GM12878 (cell line): ENCODE data around the gene NKD2. TPM values are rescaled to one million over a fixed set of nuclear protein-coding genes. Genes with fewer than 3 reads are reported as not detected.

ENCODE experiments used
- ATAC-seq: fragments of 200-7000 bp; cut with Tn5 transposase; 3 replicates; pipeline ENCODE4 v1.9.1; 2020; ENCODE audit warnings: mild to moderate bottlenecking, moderate library complexity
- BruUV-seq: library from RNA; stranded (reverse); fragments of 400-500 nt; replicated peaks from 2 replicates; lab custom pipeline; 2021; lab: Mats Ljungman, UMichigan
- CTCF ChIA-PET: fragments of 300-600 bp; sonication (Branson Sonifier 250); formaldehyde crosslinking; extraction: SDS; loops from one replicate; lab custom pipeline; 2021; ENCODE audit warnings: inconsistent platforms; lab: Yijun Ruan, JAX
- POLR2A ChIA-PET: fragments of 350-600 bp; formaldehyde crosslinking; extraction: SDS; loops from one replicate; lab custom pipeline; 2021; ENCODE audit warnings: inconsistent platforms; lab: Charles Lee
- RAD21 ChIA-PET: fragments of 300-600 bp; sonication (Branson Sonifier 250); formaldehyde crosslinking; loops from one replicate; lab custom pipeline; 2023; ENCODE audit warnings: antibody characterized with exemption; ENCODE audit not compliant: unreplicated experiment; lab: Charles Lee
- SMC1A ChIA-PET: fragments of 300-600 bp; sonication (Branson Sonifier 250); formaldehyde crosslinking; loops from one replicate; lab custom pipeline; 2023; ENCODE audit not compliant: unreplicated experiment, uncharacterized antibody; lab: Charles Lee
- DNase-seq: peaks from one replicate; pipeline ENCODE4 v3.0.0-alpha.2; 2011; ENCODE audit warnings: low read depth, low spot score
- FAIRE-seq: peaks from 3 replicates; lab custom pipeline; 2011; peaks lifted over from hg19 to GRCh38; lab: Jason Lieb, UNC
- H2AFZ ChIP-seq: 2 replicates; pipeline ENCODE4 v1.6.0; 2011; ENCODE audit warnings: low read depth, low read length, control low read depth; ENCODE audit not compliant: control insufficient read depth
- H3K27ac ChIP-seq: 2 replicates; pipeline ENCODE4 v1.5.1; 2011; ENCODE audit warnings: control low read depth; ENCODE audit not compliant: control insufficient read depth, insufficient read depth
- H3K27me3 ChIP-seq, 2 experiments: replicated peaks in 1 of 2; 2 replicates each; pipeline versions ENCODE4 v1.6.0 to v1.6.1; 2011; ENCODE audit warnings: low read length in 1 of 2; ENCODE audit not compliant: control insufficient read depth in 2 of 2, insufficient read depth in 2 of 2
- H3K36me3 ChIP-seq, 2 experiments: 2 replicates each; pipeline ENCODE4 v1.5.1; 2011; ENCODE audit warnings: low read length in 1 of 2; ENCODE audit not compliant: control insufficient read depth in 2 of 2, insufficient read depth in 2 of 2
- H3K4me1 ChIP-seq: 2 replicates; pipeline ENCODE4 v1.6.1; 2011; ENCODE audit warnings: mild to moderate bottlenecking, low read length, moderate library complexity, mixed read lengths; ENCODE audit not compliant: control insufficient read depth, insufficient read depth
- H3K4me2 ChIP-seq: 2 replicates; pipeline ENCODE4 v1.6.0; 2011; ENCODE audit warnings: control low read depth; ENCODE audit not compliant: control insufficient read depth, insufficient read depth
- H3K4me3 ChIP-seq: fragments of 200-600 bp; sonication (generic); 2 replicates; pipeline ENCODE4 v1.5.1; 2016
- H3K79me2 ChIP-seq: 2 replicates; pipeline ENCODE4 v1.6.0; 2011; ENCODE audit warnings: low read length; ENCODE audit not compliant: control insufficient read depth, insufficient read depth
- H3K9ac ChIP-seq: 2 replicates; pipeline ENCODE4 v1.8.0; 2011; ENCODE audit warnings: low read length, control low read depth, mixed read lengths; ENCODE audit not compliant: control insufficient read depth, insufficient read depth
- H3K9me3 ChIP-seq: replicated peaks from 3 replicates; pipeline ENCODE4 v1.5.1; 2011; ENCODE audit warnings: mild to moderate bottlenecking, low read length; ENCODE audit not compliant: control insufficient read depth, insufficient read depth
- H4K20me1 ChIP-seq: 2 replicates; pipeline ENCODE4 v1.6.0; 2011; ENCODE audit not compliant: control insufficient read depth, insufficient read depth
- MTA3 ChIP-seq: IDR thresholded peaks from 2 replicates; pipeline ENCODE4 v1.6.1; 2012; ENCODE audit warnings: low read length, inconsistent platforms, borderline replicate concordance
- NBN ChIP-seq: fragments of 450-650 bp; IDR thresholded peaks from 2 replicates; pipeline ENCODE4 v1.6.1; 2016
- PML ChIP-seq: IDR thresholded peaks from 2 replicates; pipeline ENCODE4 v1.6.1; 2012; ENCODE audit warnings: low read length, inconsistent platforms
- SMAD1 ChIP-seq: fragments of 450-650 bp; IDR thresholded peaks from 2 replicates; pipeline ENCODE4 v1.6.1; 2018; ENCODE audit warnings: mild to moderate bottlenecking, low read depth; ENCODE audit not compliant: partially characterized antibody
- TAF1 ChIP-seq: IDR thresholded peaks from 2 replicates; pipeline ENCODE4 v1.6.1; 2011; ENCODE audit warnings: mild to moderate bottlenecking, low read depth, low read length, borderline replicate concordance
- WGBS: methylation state at CpG from one replicate; pipeline ENCODE4 v1.1.6; 2016; ENCODE audit warnings: low lambda C conversion rate; ENCODE audit not compliant: insufficient replicate concordance, insufficient coverage; ENCODE audit errors: missing lambda C conversion rate; 5-methylcytosine and 5-hydroxymethylcytosine counted together
- in situ Hi-C: fragments of 300-500 bp; cut with MboI; formaldehyde crosslinking; loops from 9 replicates; pipeline ENCODE4 v1.14.3; 2018; ENCODE audit warnings: mixed read lengths
- intact Hi-C: fragments of 100-400 bp; cut with micrococcal nuclease; formaldehyde crosslinking; loops from one replicate; pipeline ENCODE4 v1.14.2; 2022; ENCODE audit not compliant: unreplicated experiment
- polyA plus RNA-seq, 11 experiments: library from polyadenylated mRNA; depleted of rRNA in 4 of 11; unstranded in 6 of 11; stranded (reverse) in 5 of 11; fragments of >200 nt; fragmentation: Nextera tagmentation in 4 of 11; fragmentation: Illumina TruSeq in 1 of 11; extraction: Ambion mirVana in 4 of 11; extraction: Trizol in 1 of 11; gene quantifications; 1 replicate in 1 of 11; 2 replicates in 10 of 11; pipeline versions ENCODE4 v1.2.1 to v1.2.3, GENCODE V29; 2011 to 2016; ENCODE audit warnings: inconsistent platforms in 2 of 11, missing spikeins in 2 of 11, low read depth in 1 of 11
- total RNA-seq, 4 experiments: library from RNA; depleted of rRNA in 3 of 4; stranded (reverse); fragments of >200 nt in 3 of 4; fragmentation: Illumina TruSeq in 1 of 4; extraction: Trizol in 1 of 4; gene quantifications; 2 replicates each; pipeline versions ENCODE4 v1.2.1 to v1.2.3, GENCODE V29; 2013 to 2021

NKD2 gene
- total and polyA plus RNA-seq, 10 of the 15 experiments (the other 5 are each of a cell fraction or from before 2014, with no cell fraction given): 0.20 to 0.83 (median 0.26) TPM; not detected in 7

DNA sequence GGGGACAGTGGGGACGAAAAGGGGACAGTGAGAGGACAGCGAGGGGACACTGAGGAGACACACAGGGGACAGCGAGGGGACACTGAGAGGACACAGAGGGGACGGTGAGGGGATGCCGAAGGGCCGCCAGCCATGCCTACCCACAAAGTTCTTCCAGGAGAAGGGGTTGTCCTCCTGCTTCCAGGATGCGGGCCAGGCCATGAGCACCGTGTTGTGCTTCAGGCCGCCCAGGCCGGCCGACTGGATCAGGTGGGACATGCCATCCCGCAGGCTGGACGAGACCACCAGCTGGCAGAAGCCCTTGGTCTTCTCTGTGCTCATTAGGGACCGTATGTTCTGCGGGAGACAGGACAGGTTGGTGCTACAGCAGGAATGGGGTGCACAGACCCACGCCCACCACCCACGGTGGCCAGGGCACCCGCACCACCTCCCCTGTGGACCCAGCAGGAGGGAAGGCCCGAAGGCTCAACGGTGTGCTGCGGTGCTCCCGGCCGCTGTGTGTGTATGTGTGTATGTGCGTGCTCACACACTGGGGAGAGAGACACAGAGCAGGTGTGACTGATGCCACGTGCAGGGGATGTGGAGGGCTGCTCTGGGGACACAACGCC is 56.6 kb downstream of the NKD2 start:
- intact Hi-C loops (no loop called here), in situ Hi-C loops (no loop called here)
- ChIA-PET SMC1A (no interaction called here), RAD21 (no interaction called here), POLR2A (no interaction called here), CTCF (no interaction called here)
- Histone ChIP-seq H3K27me3 (no peaks in the 10 kb centered on the region), H3K4me3 (no peak overlapping the region), H3K4me2 (no peak overlapping the region), H4K20me1 (no peaks in the 10 kb centered on the region), H3K9ac (no peak overlapping the region), H3K27ac (no peak overlapping the region), H3K4me1 (no peaks in the 10 kb centered on the region), H3K36me3 (no peaks in the 10 kb centered on the region; a peak in 1 of 4 replicates), H3K79me2 (no peaks in the 10 kb centered on the region), H2AFZ (no peak overlapping the region), H3K9me3 (no peaks in the 10 kb centered on the region)
- FAIRE-seq: no peak
- WGBS: 81% methylated on average over 22 of the region's 26 CpGs
- no peak for DNase-seq
- TF ChIP-seq MTA3 (no peak), SMAD1 (no peak)
- ATAC-seq: no peak
- no TSS peak for BruUV-seq

GRCh38 chr5:1065891-1066650 is 57.5 kb downstream of the NKD2 start:
- no TSS peak for BruUV-seq
- ChIA-PET SMC1A (no interaction called here), CTCF (no interaction called here)
- Histone ChIP-seq H3K79me2 (no peaks in the 10 kb centered on the region), H3K36me3 (no peaks in the 10 kb centered on the region; a peak in 1 of 4 replicates), H3K4me2 (no peak overlapping the region), H3K4me1 (no peaks in the 10 kb centered on the region), H3K4me3 (no peak overlapping the region)
- 47% methylated on average over 16 of the region's 16 CpGs for whole genome bisulfite sequencing
- FAIRE-seq: no peak
- intact Hi-C loops: no loop called here
- TF ChIP-seq TAF1 (no peak), PML (no peak), NBN (no peak)
- TF ChIP-seq, all 136 proteins: peak for 0
- in situ Hi-C loops: no loop called here
- Histone ChIP-seq H3K27ac (no peak overlapping the region), H2AFZ (no peak overlapping the region), H3K9ac (no peak overlapping the region), H3K27me3 (no peaks in the 10 kb centered on the region), H4K20me1 (no peaks in the 10 kb centered on the region), H3K9me3 (no peaks in the 10 kb centered on the region)
- POLR2A ChIA-PET: no interaction called here
- no peak for DNase-seq
- ATAC-seq: no peak
- RAD21 ChIA-PET: no interaction called here
